A549 (cell line): ENCODE measurements around the gene PRKAR1A. TPM values are rescaled to one million over a fixed set of nuclear protein-coding genes. Genes with fewer than 3 reads are reported as not detected.

Source experiments
- ATAC-seq, 2 experiments: fragments of 200-7000 bp in 1 of 2; fragments of >200 bp in 1 of 2; cut with Nextera tagmentation in 1 of 2; cut with Tn5 transposase in 1 of 2; 3 replicates each; pipeline versions ENCODE4 v1.8.0 to v1.9.1; 2018 to 2020; ENCODE audit warnings: mild to moderate bottlenecking in 1 of 2, moderate library complexity in 1 of 2
- CTCF ChIA-PET: fragments of 300-600 bp; sonication (Branson Sonifier 250); formaldehyde crosslinking; extraction: SDS; loops from one replicate; lab custom pipeline; 2021; ENCODE audit warnings: antibody characterized with exemption, inconsistent platforms; lab: Yijun Ruan, JAX
- POLR2A ChIA-PET: fragments of 350-600 bp; formaldehyde crosslinking; extraction: SDS; loops from one replicate; lab custom pipeline; 2021; ENCODE audit warnings: antibody characterized with exemption, inconsistent platforms; lab: Yijun Ruan, JAX
- DNase-seq, 2 experiments: peaks; one replicate each; pipeline versions ENCODE4 v3.0.0 to v3.0.0-alpha.2; 2011 to 2016; ENCODE audit warnings: low read depth in 1 of 2, low spot score in 1 of 2
- FAIRE-seq: peaks from 2 replicates; lab custom pipeline; 2011; peaks lifted over from hg19 to GRCh38; lab: Jason Lieb, UNC
- H3K27ac ChIP-seq, 2 experiments: fragments of >200 bp; sonication (Bioruptor Twin); formaldehyde crosslinking; 3 replicates each; pipeline ENCODE4 v1.5.1; 2016 to 2017
- H3K4me1 ChIP-seq: fragments of >200 bp; sonication (Bioruptor Twin); formaldehyde crosslinking; 3 replicates; pipeline ENCODE4 v1.6.1; 2016
- H3K4me2 ChIP-seq: fragments of >200 bp; sonication (Bioruptor Twin); formaldehyde crosslinking; 3 replicates; pipeline ENCODE4 v1.6.1; 2016
- H3K4me3 ChIP-seq: fragments of >200 bp; sonication (Bioruptor Twin); formaldehyde crosslinking; 3 replicates; pipeline ENCODE4 v1.5.1; 2016
- H3K9me3 ChIP-seq: fragments of >200 bp; sonication (Bioruptor Twin); formaldehyde crosslinking; 3 replicates; pipeline ENCODE4 v1.6.1; 2016
- BCL3 ChIP-seq: fragments of >200 bp; sonication (Bioruptor Twin); formaldehyde crosslinking; IDR thresholded peaks from 3 replicates; pipeline ENCODE4 v1.6.1; 2016
- CBX2 ChIP-seq: fragments of 200-600 bp; sonication (generic); IDR thresholded peaks from 2 replicates; pipeline ENCODE4 v1.6.1; 2016; ENCODE audit warnings: low read depth, mild to moderate bottlenecking, borderline replicate concordance
- CBX8 ChIP-seq: fragments of 200-600 bp; sonication (generic); IDR thresholded peaks from 2 replicates; pipeline ENCODE4 v1.6.1; 2016
- CEBPB ChIP-seq, 2 experiments: fragments of >200 bp in 1 of 2; sonication (Bioruptor Twin) in 1 of 2; formaldehyde crosslinking in 1 of 2; IDR thresholded peaks; 2 replicates each; pipeline ENCODE4 v1.6.1; 2012 to 2016
- CHD2 ChIP-seq: fragments of 150-350 bp; IDR thresholded peaks from 2 replicates; pipeline ENCODE4 v1.6.1; 2014; ENCODE audit warnings: low read length; ENCODE audit not compliant: partially characterized antibody
- CHD4 ChIP-seq: fragments of 200-600 bp; sonication (generic); IDR thresholded peaks from 2 replicates; pipeline ENCODE4 v1.6.1; 2016; ENCODE audit warnings: antibody characterized with exemption, mild to moderate bottlenecking, borderline replicate concordance
- CTCF ChIP-seq: fragments of >200 bp; sonication (Bioruptor Twin); formaldehyde crosslinking; IDR thresholded peaks from 3 replicates; pipeline ENCODE4 v1.5.1; 2016
- ESRRA ChIP-seq: fragments of 150-350 bp; IDR thresholded peaks from 2 replicates; pipeline ENCODE4 v1.6.1; 2014; ENCODE audit warnings: mild to moderate bottlenecking, low read length, borderline replicate concordance
- FOXS1 ChIP-seq: fragments of 250-450 bp; sonication (Bioruptor Pico); IDR thresholded peaks from 2 replicates; pipeline ENCODE4 v1.5.0; 2020; ENCODE audit warnings: mild to moderate bottlenecking, moderate library complexity
- HES2 ChIP-seq: fragments of >200 bp; sonication (Bioruptor Twin); formaldehyde crosslinking; IDR thresholded peaks from 2 replicates; pipeline ENCODE4 v1.6.1; 2016
- HEYL ChIP-seq: fragments of 250-450 bp; sonication (Bioruptor Pico); IDR thresholded peaks from 2 replicates; pipeline ENCODE4 v1.8.0; 2021; ENCODE audit warnings: mild to moderate bottlenecking, moderate library complexity
- HOXB13 ChIP-seq: fragments of 250-450 bp; sonication (Bioruptor Pico); IDR thresholded peaks from 2 replicates; pipeline ENCODE4 v1.5.0; 2020; ENCODE audit warnings: low read depth, mild to moderate bottlenecking, moderate library complexity
- JUNB ChIP-seq: fragments of >200 bp; sonication (Bioruptor Twin); formaldehyde crosslinking; IDR thresholded peaks from 2 replicates; pipeline ENCODE4 v1.6.1; 2016
- KDM1A ChIP-seq: fragments of 200-600 bp; sonication (generic); IDR thresholded peaks from 2 replicates; pipeline ENCODE4 v1.6.1; 2016; ENCODE audit warnings: low read depth, mild to moderate bottlenecking
- MYC ChIP-seq: IDR thresholded peaks from 2 replicates; pipeline ENCODE4 v1.6.1; 2012; ENCODE audit warnings: mild to moderate bottlenecking, inconsistent platforms, low read length, improper control_type of control experiment, borderline replicate concordance
- NPAS2 ChIP-seq: fragments of 250-450 bp; sonication (Bioruptor Pico); IDR thresholded peaks from 2 replicates; pipeline ENCODE4 v1.8.0; 2022; ENCODE audit warnings: mild to moderate bottlenecking, moderate library complexity, borderline replicate concordance
- PBX3 ChIP-seq: IDR thresholded peaks from 2 replicates; pipeline ENCODE4 v1.6.1; 2012
- PHF8 ChIP-seq: fragments of 200-600 bp; sonication (generic); IDR thresholded peaks from 2 replicates; pipeline ENCODE4 v1.6.1; 2016; ENCODE audit warnings: low read depth, mild to moderate bottlenecking, antibody characterized with exemption, moderate library complexity, borderline replicate concordance
- POLR2A ChIP-seq: IDR thresholded peaks from 2 replicates; pipeline ENCODE4 v1.6.1; 2012; ENCODE audit warnings: mild to moderate bottlenecking, low read length
- POLR2AphosphoS2 ChIP-seq: conservative IDR thresholded peaks from 2 replicates; pipeline ENCODE4 v1.6.1; 2012; ENCODE audit warnings: low read length, improper control_type of control experiment, inconsistent platforms
- RCOR1 ChIP-seq: fragments of 150-350 bp; IDR thresholded peaks from 2 replicates; pipeline ENCODE4 v1.6.1; 2014; ENCODE audit warnings: antibody characterized with exemption, low read length, low read depth
- RNF2 ChIP-seq: fragments of 200-600 bp; sonication (generic); IDR thresholded peaks from 2 replicates; pipeline ENCODE4 v1.6.1; 2016; ENCODE audit warnings: low read depth, mild to moderate bottlenecking, antibody characterized with exemption, moderate library complexity, borderline replicate concordance
- ZC3H11A ChIP-seq: fragments of 450-650 bp; IDR thresholded peaks from 2 replicates; pipeline ENCODE4 v1.6.1; 2014; ENCODE audit warnings: antibody characterized with exemption, mild to moderate bottlenecking
- ZFP36 ChIP-seq: fragments of 450-650 bp; IDR thresholded peaks from 2 replicates; pipeline ENCODE4 v1.6.1; 2014; ENCODE audit warnings: borderline replicate concordance; ENCODE audit not compliant: partially characterized antibody
- ZNF302 ChIP-seq: fragments of 250-450 bp; sonication (Bioruptor Pico); IDR thresholded peaks from 2 replicates; pipeline ENCODE4 v1.9.0; 2021; ENCODE audit warnings: inconsistent platforms, mild to moderate bottlenecking, moderate library complexity
- ZSCAN20 ChIP-seq: fragments of 250-450 bp; sonication (Bioruptor Pico); IDR thresholded peaks from 2 replicates; pipeline ENCODE4 v1.8.0; 2022; ENCODE audit warnings: mild to moderate bottlenecking, moderate library complexity
- WGBS: methylation state at CpG from one replicate; pipeline ENCODE4 v1.1.6; 2017; ENCODE audit errors: missing lambda C conversion rate; 5-methylcytosine and 5-hydroxymethylcytosine counted together
- polyA plus RNA-seq, 4 experiments: library from polyadenylated mRNA; depleted of rRNA in 3 of 4; stranded (reverse); fragments of >200 nt; fragmentation: RNase III in 1 of 4; extraction: RNeasy Plus Mini Kit Qiagen cat#74134 plus additional on column Dnase treatment in 1 of 4; gene quantifications; 2 replicates in 3 of 4; 3 replicates in 1 of 4; pipeline ENCODE4 v1.2.3, GENCODE V29; 2011 to 2017

Gene PRKAR1A
- polyA plus RNA-seq, 2 of the 4 experiments (the other 2 are of a cell fraction), result 239 to 370 TPM

GRCh38 chr17:68559316-68559715 lies 47.1 kb downstream of the PRKAR1A start:
- TF ChIP-seq RNF2 (no peak), CBX8 (no peak), ZNF302 (no peak), ZFP36 (no peak), RCOR1 (no peak), ZC3H11A (no peak), CHD4 (no peak), HOXB13 (CRISPR knock-in tag) (no peak), POLR2A (no peak), PHF8 (no peak), JUNB (no peak)
- no peaks in the 10 kb centered on the region for H3K4me1 ChIP-seq
- no peak for DNase-seq
- H3K4me3 ChIP-seq, result no peak overlapping the region
- no peak overlapping the region for H3K27ac ChIP-seq
- no peak for FAIRE-seq
- no peak for ATAC-seq
- H3K4me2 ChIP-seq, result no peak overlapping the region
- CTCF ChIA-PET, result interaction anchor here (1.2 to 1.3 kb wide), 2 partner anchors 8 to 12 kb away, joined by 3 to 4 read pairs; no protein-coding TSS in a partner anchor
- H3K9me3 ChIP-seq, result no peaks in the 10 kb centered on the region
- POLR2A ChIA-PET, result no interaction called here
- WGBS, result 0% methylated on average over 1 of the region's 1 CpG

GRCh38 chr17:68560966-68561720 lies 48.9 kb downstream of the PRKAR1A start:
- H3K4me2 ChIP-seq, result no peak overlapping the region
- no peak for ATAC-seq
- H3K4me3 ChIP-seq, result no peak overlapping the region
- DNase-seq, result no peak
- H3K4me1 ChIP-seq, result no peaks in the 10 kb centered on the region
- ChIA-PET POLR2A (no interaction called here), CTCF (interaction anchor here (0.6 to 1.5 kb wide), 3 partner anchors 10 to 203 kb away, joined by 3 read pairs; no protein-coding TSS in a partner anchor)
- FAIRE-seq, result no peak
- 38% methylated on average over 3 of the region's 3 CpGs for WGBS
- TF ChIP-seq CHD2, result no peak
- no peak for TF ChIP-seq PHF8
- no peak for TF ChIP-seq HES2
- no peak for TF ChIP-seq ZSCAN20 (CRISPR knock-in tag)
- no peak for TF ChIP-seq RCOR1
- TF ChIP-seq NPAS2 (CRISPR knock-in tag), result no peak
- no peaks in the 10 kb centered on the region for H3K9me3 ChIP-seq
- no peak overlapping the region for H3K27ac ChIP-seq

GRCh38 chr17:68562736-68563135 lies 50.5 kb downstream of the PRKAR1A start:
- no peaks in the 10 kb centered on the region for H3K9me3 ChIP-seq
- ChIA-PET POLR2A (no interaction called here), CTCF (interaction anchor here (0.6 kb wide), 1 partner anchor 98 kb away, joined by 3 read pairs; no protein-coding TSS in a partner anchor)
- WGBS, result 42% methylated on average over 4 of the region's 4 CpGs
- H3K4me2 ChIP-seq, result no peak overlapping the region
- FAIRE-seq, result no peak
- TF ChIP-seq RCOR1 (no peak), BCL3 (no peak), MYC (no peak), CEBPB (IDR thresholded peaks at IDR 0.05) (no peak), PBX3 (no peak), HEYL (CRISPR knock-in tag) (no peak), CTCF (no peak), FOXS1 (CRISPR knock-in tag) (no peak), POLR2A (no peak), ESRRA (no peak), CBX2 (no peak), ZFP36 (no peak), CBX8 (no peak), HES2 (no peak), KDM1A (no peak), POLR2AphosphoS2 (no peak)
- no peaks in the 10 kb centered on the region for H3K4me1 ChIP-seq
- H3K4me3 ChIP-seq, result no peak overlapping the region
- no peak for ATAC-seq
- no peak overlapping the region for H3K27ac ChIP-seq
- no peak for DNase-seq
